Endometrial microvascular endothelial cells (primary cell): Measurements from ENCODE around the gene BLOC1S2. TPM values are rescaled to one million over a fixed set of nuclear protein-coding genes. Genes with fewer than 3 reads are reported as not detected.
"Not testable (repeated sequence)": the region's sequence is repeated elsewhere in the genome, so short reads cannot be mapped to it uniquely, and the experiment has no call there.

ENCODE experiments used
- in situ Hi-C: cut with HindIII; loops from 2 replicates; pipeline ENCODE4 v1.10.0; 2017; ENCODE audit warnings: low sequenced_read_pairs, low pct_unique_long_range_greater_than_20kb; ENCODE audit errors: inconsistent ontology term
- total RNA-seq: library from RNA; depleted of rRNA; stranded (reverse); fragments of >200 nt; gene quantifications from one replicate; pipeline ENCODE4 v1.2.3, GENCODE V29; 2015; ENCODE audit errors: inconsistent ontology term

Gene BLOC1S2
- 74.7 TPM for total RNA-seq

GRCh38 chr10:100286051-100287033 is at the start of gene BLOC1S2:
Gene BLOC1S2 (minus strand): TSS chr10:100286680. CDS start chr10:100286659, 21 bp downstream.
- in situ Hi-C loops: no loop called here

GRCh38 chr10:100334762-100335161 is 48.3 kb upstream of the BLOC1S2 start:
- in situ Hi-C loops: no loop called here

- in situ Hi-C loops: no loop called here
These were observed 47.4 kb upstream of the BLOC1S2 start for GRCh38 chr10:100333661-100334440.

GRCh38 chr10:100333106-100333505 is 46.6 kb upstream of the BLOC1S2 start:
- in situ Hi-C loops: no loop called here

- in situ Hi-C loops: no loop called here
These were observed 43.6 kb upstream of the BLOC1S2 start, which contains the start of gene PKD2L1 for GRCh38 chr10:100330079-100330478. Gene PKD2L1 (minus strand): TSS chr10:100330228. CDS start chr10:100330103, 125 bp downstream.

GRCh38 chr10:100328198-100328597 is 41.7 kb upstream of the BLOC1S2 start:
- in situ Hi-C loops: no loop called here

GRCh38 chr10:100327718-100328009 is 41.2 kb upstream of the BLOC1S2 start:
- in situ Hi-C loops: no loop called here

GRCh38 chr10:100327007-100327717 is 40.7 kb upstream of the BLOC1S2 start:
- in situ Hi-C loops: no loop called here

GRCh38 chr10:100325158-100325557 is 38.7 kb upstream of the BLOC1S2 start:
- in situ Hi-C loops: no loop called here

GRCh38 chr10:100319707-100320402 is 33.4 kb upstream of the BLOC1S2 start:
- in situ Hi-C loops: no loop called here

- in situ Hi-C loops: no loop called here
These were observed 31.7 kb upstream of the BLOC1S2 start for GRCh38 chr10:100318207-100318606.

- in situ Hi-C loops: no loop called here
These were observed 29.1 kb upstream of the BLOC1S2 start for GRCh38 chr10:100315615-100316014.

GRCh38 chr10:100311298-100311697 is 24.8 kb upstream of the BLOC1S2 start:
- in situ Hi-C loops: no loop called here

- in situ Hi-C loops: no loop called here
These were observed 21.2 kb upstream of the BLOC1S2 start for GRCh38 chr10:100307684-100308083.

- in situ Hi-C loops: no loop called here
These were observed 20.4 kb upstream of the BLOC1S2 start for GRCh38 chr10:100306861-100307260.

- in situ Hi-C loops: no loop called here
These were observed 17.9 kb upstream of the BLOC1S2 start for GRCh38 chr10:100304414-100304813.

- in situ Hi-C loops: no loop called here
These were observed 17.3 kb upstream of the BLOC1S2 start for GRCh38 chr10:100303724-100304319.

GRCh38 chr10:100301123-100301522 is 14.6 kb upstream of the BLOC1S2 start:
- in situ Hi-C loops: not testable (repeated sequence)
